Activated naive CD8-positive, alpha-beta T cell treated with anti-CD3 and anti-CD28 coated beads, Interleukin-2, amount 50 U/mL, for 24 hours (primary cell): ENCODE measurements around the gene PDGFRB.

Source experiments
- ATAC-seq: fragments of 150-1000 bp; cut with Tn5 transposase; one replicate; pipeline ENCODE4 v1.10.0; 2021
- DNase-seq: peaks from one replicate; pipeline ENCODE4 v3.0.0; 2021
- H3K27ac Mint-ChIP-seq: one replicate; pipeline ENCODE4 v1.8.0; 2021; ENCODE audit warnings: mild to moderate bottlenecking, mixed read lengths
- H3K27me3 Mint-ChIP-seq: one replicate; pipeline ENCODE4 v1.8.0; 2021; ENCODE audit warnings: mixed read lengths
- H3K36me3 Mint-ChIP-seq: one replicate; pipeline ENCODE4 v1.8.0; 2021; ENCODE audit warnings: low read depth, mixed read lengths
- H3K4me1 Mint-ChIP-seq: one replicate; pipeline ENCODE4 v1.8.0; 2021; ENCODE audit warnings: mixed read lengths
- H3K4me3 Mint-ChIP-seq: one replicate; pipeline ENCODE4 v1.8.0; 2021; ENCODE audit warnings: mild to moderate bottlenecking, moderate library complexity, mixed read lengths
- H3K9me3 Mint-ChIP-seq: one replicate; pipeline ENCODE4 v1.8.0; 2021; ENCODE audit warnings: mixed read lengths

The PDGFRB gene

DNA sequence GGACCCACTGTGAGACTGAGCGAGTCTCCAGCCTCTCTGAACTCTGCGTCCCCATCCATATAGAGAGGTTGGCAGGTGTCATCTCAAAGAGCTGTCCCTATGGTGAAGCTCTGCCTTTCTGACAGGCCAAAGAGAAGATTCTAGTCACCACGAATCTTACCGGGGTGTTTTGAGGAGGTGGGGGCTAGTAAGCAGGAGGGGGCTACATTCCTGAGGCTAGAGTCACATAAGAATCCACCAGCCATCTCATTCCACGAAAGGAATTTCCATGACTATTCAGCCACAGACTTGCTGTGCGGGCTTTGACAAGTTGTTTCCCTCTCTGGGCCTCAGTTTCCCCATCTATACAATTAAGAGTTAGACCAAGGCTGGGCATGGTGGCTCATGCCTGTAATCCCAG lies 16.3 kb downstream of the PDGFRB start:
- Mint-ChIP-seq H3K4me3 (no peak overlapping the region), H3K27me3 (no peaks in the 10 kb centered on the region), H3K9me3 (no peaks in the 10 kb centered on the region), H3K27ac (no peak overlapping the region), H3K4me1 (no peaks in the 10 kb centered on the region), H3K36me3 (no peaks in the 10 kb centered on the region)
- ATAC-seq (no peak), DNase-seq (no peak)

DNA sequence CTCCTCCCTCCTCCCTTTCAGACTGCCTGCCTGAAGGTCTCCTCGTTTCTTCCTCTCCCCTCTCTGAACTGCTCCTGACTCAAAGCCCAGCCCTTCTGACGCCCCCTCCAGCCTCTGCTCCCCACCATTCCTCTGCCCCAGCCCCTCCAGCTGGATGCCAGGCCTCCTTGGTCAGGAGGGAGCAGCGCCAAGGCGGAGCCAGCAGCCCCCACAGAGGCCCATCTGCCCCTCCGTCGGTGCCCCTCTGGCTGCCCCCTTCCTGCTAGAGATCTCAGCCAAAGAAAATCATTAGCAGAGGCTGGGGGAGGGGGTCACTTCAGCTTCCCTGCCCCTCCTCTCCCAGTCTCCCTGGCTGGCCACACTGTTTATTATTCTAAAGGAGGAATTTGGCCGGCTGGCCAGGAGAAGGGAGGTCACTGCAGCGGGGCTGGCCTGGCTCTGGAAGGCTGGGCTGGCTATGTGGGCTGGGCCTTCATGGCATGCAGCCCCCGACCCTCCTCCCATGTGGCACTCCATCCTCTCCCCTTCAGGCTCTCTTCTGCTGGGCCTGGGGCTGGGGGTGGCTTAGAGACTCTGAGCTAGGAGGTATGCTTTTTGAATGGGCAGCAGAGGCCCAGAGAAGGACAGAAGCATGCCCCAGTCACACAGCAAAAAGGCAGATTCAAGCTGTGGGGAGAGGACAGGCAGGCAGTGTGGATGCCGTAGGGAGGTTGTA lies 16.9 kb downstream of the PDGFRB start:
- no peaks in the 10 kb centered on the region for H3K36me3 Mint-ChIP-seq
- H3K4me1 Mint-ChIP-seq: no peaks in the 10 kb centered on the region
- DNase-seq: no peak
- no peaks in the 10 kb centered on the region for H3K27me3 Mint-ChIP-seq
- H3K4me3 Mint-ChIP-seq: no peak overlapping the region
- H3K9me3 Mint-ChIP-seq: no peaks in the 10 kb centered on the region
- ATAC-seq: no peak
- no peak overlapping the region for H3K27ac Mint-ChIP-seq

DNA sequence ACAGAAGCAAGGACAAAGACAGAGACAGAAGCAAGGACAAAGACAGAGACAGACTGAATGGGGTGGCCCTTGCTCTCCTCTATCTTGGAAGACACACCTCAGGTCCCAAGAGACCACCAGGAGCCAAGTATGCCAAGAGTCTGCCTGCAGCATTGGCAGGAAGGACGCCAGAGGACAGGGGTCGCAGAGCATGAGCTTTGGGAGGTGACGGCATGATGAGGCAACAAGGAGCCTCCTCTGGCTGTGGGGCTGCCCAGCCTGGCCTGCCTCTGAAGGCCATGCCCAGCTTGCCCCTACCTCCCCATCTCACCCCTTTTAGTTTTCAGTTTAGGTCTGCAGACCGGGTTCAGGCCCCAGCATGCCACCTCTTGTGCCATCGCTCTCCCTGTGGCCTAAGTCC lies 17.6 kb downstream of the PDGFRB start:
- H3K36me3 Mint-ChIP-seq: no peaks in the 10 kb centered on the region
- ATAC-seq (no peak), DNase-seq (no peak)
- no peaks in the 10 kb centered on the region for H3K4me1 Mint-ChIP-seq
- H3K4me3 Mint-ChIP-seq: no peak overlapping the region
- no peaks in the 10 kb centered on the region for H3K27me3 Mint-ChIP-seq
- no peak overlapping the region for H3K27ac Mint-ChIP-seq
- no peaks in the 10 kb centered on the region for H3K9me3 Mint-ChIP-seq

DNA sequence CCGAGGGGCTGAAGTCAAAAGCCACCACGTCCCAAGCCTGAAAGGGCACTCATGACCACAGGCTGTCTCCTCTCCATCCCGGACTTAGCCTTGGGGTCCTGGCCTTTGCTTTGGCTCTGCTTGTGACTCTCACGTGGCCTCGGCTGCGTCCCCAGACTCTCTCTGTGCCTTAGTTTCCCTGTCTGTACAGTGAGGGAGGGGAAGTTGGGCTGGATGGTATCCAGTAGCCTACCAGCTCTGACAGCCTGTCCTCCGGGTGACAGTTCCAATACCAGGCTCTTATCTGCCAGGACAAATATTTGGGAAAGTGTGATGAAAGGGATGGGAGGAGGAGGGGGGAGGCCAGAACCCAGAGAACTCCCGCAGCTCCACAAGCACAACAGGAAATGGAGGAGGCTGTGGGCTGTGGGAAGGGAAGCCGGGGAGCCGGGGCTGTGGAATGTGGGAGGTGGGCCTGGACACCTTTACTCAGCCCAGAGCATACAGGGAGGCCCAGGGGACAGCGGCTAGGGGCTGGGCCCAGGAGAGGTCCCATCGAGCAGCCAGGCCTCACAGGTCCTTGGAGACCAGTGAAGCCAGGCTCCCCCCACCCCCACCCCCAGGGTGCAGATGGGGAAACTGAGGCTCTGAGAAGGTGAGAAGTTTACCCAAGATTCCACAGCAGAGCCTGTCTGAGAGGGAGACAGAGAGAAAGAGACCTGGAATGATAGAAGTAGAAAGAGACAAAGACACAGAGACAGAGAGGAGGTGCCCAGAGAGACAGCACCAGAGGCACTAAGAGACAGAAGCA lies 18.3 kb downstream of the PDGFRB start:
- no peaks in the 10 kb centered on the region for H3K9me3 Mint-ChIP-seq
- no peak for DNase-seq
- no peak overlapping the region for H3K4me3 Mint-ChIP-seq
- H3K27ac Mint-ChIP-seq: no peak overlapping the region
- H3K4me1 Mint-ChIP-seq: no peaks in the 10 kb centered on the region
- ATAC-seq: no peak
- H3K36me3 Mint-ChIP-seq: no peaks in the 10 kb centered on the region
- H3K27me3 Mint-ChIP-seq: no peaks in the 10 kb centered on the region

DNA sequence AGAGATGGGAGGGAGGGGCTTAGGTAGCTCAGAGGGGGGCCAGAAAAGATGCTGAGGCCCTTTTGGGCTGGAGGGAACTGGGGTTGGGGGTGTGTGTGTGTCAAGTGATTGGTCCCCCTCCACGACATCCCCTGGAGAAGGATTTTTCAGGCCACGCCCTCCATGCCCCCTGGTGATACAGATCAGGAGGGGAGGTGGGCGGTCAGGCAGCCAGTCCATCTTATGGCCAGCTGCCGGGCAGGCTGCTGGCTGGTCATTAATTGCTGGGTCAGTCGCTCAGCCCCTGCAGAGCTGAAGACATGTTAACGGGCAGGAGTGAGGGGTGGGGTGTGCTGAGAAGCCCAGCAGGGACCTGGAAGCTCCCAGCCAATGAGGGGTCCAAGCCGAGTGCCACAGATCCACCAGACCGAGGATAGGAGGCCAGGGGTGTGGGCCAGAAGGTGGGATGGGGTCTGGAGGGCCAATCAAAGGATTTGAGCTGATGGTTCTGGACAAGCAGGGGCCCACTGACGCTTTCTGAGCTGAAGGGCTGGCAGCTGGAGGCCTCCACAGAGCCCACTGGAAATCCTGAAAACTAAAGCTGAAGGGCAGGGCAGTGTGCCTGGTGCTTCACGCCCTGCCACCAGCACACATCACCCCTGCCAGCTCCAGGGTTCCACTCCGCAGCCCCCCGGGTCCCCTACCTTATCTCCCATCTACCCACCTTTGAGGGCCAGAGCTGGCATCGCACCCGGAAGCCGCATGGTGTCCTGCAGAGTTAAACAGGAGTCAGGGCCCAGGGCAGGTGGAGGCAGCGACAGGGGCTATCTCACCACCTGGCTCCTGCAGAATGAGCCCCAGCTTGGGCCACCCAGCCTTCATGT lies 19.1 kb downstream of the PDGFRB start:
- H3K4me3 Mint-ChIP-seq: no peak overlapping the region

DNA sequence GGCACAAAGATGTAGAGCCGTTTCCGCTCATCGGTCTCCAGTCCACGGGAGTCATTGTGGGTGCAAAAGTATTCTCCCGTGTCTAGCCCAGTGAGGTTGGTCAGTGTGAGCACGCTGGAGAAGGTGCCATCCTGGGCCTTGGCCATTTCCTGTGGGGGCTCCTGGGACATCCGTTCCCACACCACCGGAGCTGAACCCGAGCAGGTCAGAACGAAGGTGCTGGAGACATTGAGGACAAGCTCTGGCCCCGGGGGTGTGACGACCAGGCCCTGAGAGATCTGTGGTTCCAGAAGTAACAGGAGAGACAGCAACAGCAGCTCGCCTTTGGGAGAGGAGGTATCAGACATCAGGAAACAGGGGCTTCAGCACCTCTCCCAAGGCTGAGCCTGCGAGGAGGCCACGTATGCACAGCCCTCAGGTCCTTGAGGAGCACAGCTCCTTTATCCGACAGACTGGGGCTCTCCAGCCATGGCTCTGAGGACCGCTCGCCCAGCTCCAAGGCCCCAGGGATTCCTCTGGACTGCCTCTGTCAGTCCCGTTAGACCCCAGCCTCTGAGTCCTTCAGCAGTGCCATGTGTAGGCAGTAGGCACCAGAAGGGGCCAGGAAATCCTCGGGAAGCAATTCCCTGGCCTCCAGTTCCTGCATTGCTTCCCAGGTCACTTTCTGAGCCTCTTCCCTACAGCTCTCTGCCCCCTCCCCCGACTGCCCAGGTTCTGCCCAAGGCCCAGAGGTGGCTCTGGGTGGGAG lies 19.9 kb downstream of the PDGFRB start:
- DNase-seq: no peak
- Mint-ChIP-seq H3K4me3 (no peak overlapping the region), H3K4me1 (no peaks in the 10 kb centered on the region), H3K9me3 (no peaks in the 10 kb centered on the region), H3K27me3 (no peaks in the 10 kb centered on the region), H3K36me3 (no peaks in the 10 kb centered on the region), H3K27ac (no peak overlapping the region)
- ATAC-seq: no peak

More for the DNA sequence above, 19.1 kb downstream of the PDGFRB start:
- ATAC-seq (no peak), DNase-seq (no peak)
- no peaks in the 10 kb centered on the region for H3K36me3 Mint-ChIP-seq
- H3K9me3 Mint-ChIP-seq: no peaks in the 10 kb centered on the region
- no peaks in the 10 kb centered on the region for H3K4me1 Mint-ChIP-seq
- H3K27ac Mint-ChIP-seq: no peak overlapping the region
- no peaks in the 10 kb centered on the region for H3K27me3 Mint-ChIP-seq

DNA sequence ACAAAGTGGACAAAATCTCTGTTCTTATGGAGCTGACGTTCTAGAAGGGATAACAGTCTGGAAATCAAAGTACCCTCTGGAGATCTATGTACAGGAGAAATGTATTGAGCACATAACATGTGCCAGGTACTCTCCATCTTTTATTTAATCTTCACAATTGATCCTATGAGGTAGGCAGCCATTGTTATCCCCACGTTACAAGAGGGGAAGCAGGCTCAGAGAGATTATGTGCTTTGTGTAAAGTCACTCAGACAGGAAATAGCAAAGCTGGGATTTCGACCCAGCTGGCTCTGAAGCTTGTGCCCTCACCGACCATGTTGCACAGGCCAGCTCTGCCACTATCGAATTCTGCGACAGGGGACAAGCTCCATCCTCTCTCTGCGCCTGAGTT lies 21.5 kb downstream of the PDGFRB start:
- Mint-ChIP-seq H3K36me3 (no peaks in the 10 kb centered on the region), H3K9me3 (no peaks in the 10 kb centered on the region)

DNA sequence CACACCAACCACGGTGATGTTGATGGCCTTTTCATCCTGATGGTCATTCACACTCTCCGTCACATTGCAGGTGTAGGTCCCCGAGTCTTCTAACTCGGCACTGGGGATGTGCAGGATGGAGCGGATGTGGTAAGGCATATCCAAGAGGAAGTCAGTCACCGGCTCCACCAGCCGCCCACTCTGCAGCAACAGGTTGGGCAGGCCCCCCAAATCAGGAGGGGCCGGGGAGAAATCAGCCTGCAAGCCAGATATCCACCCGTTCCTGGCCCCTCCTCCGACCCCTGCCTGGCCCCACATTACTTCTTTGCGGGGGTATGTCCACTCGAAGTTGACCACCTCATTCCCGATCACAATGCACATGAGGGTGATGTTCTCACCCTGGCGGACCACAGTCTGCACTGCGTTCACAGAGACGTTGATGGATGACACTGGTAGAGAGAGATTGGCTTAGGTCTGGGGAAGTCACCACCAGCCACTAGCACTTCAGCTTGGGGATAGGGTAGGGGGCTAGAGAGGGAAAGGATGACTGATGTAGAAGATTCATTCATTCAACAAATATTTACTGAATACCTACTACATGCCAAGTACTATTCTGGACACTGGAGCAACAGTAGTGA lies 22.0 kb downstream of the PDGFRB start:
- ATAC-seq (no peak), DNase-seq (no peak)
- no peak overlapping the region for H3K27ac Mint-ChIP-seq
- H3K27me3 Mint-ChIP-seq: no peaks in the 10 kb centered on the region
- H3K9me3 Mint-ChIP-seq: no peaks in the 10 kb centered on the region
- no peak overlapping the region for H3K4me3 Mint-ChIP-seq
- H3K4me1 Mint-ChIP-seq: no peaks in the 10 kb centered on the region
- no peaks in the 10 kb centered on the region for H3K36me3 Mint-ChIP-seq

More for the DNA sequence above, 21.5 kb downstream of the PDGFRB start:
- Mint-ChIP-seq H3K27me3 (no peaks in the 10 kb centered on the region), H3K27ac (no peak overlapping the region), H3K4me1 (no peaks in the 10 kb centered on the region), H3K4me3 (no peak overlapping the region)
- ATAC-seq: no peak
- DNase-seq: no peak

DNA sequence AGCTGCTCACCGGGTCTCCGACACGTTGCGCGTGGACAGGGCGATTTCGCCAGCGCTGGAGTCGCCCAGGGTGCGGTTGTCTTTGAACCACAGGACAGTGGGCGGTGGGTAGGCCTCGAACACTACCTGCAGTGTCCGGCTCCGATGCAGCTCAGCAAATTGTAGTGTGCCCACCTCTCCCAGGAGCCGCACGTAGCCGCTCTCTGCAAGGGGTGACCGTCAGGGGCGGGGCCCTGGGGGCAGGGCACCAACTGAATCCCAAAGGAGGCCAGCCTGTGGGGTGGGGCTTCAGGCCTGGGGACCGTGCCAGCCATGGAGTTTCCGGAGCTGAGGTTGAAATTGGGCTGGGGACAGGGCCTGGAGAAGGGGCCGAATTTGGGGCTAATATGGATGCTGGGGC lies 22.9 kb downstream of the PDGFRB start:
- Mint-ChIP-seq H3K27ac (no peak overlapping the region), H3K36me3 (no peaks in the 10 kb centered on the region), H3K9me3 (no peaks in the 10 kb centered on the region), H3K27me3 (no peaks in the 10 kb centered on the region), H3K4me1 (no peaks in the 10 kb centered on the region), H3K4me3 (no peak overlapping the region)
- ATAC-seq (no peak), DNase-seq (no peak)

DNA sequence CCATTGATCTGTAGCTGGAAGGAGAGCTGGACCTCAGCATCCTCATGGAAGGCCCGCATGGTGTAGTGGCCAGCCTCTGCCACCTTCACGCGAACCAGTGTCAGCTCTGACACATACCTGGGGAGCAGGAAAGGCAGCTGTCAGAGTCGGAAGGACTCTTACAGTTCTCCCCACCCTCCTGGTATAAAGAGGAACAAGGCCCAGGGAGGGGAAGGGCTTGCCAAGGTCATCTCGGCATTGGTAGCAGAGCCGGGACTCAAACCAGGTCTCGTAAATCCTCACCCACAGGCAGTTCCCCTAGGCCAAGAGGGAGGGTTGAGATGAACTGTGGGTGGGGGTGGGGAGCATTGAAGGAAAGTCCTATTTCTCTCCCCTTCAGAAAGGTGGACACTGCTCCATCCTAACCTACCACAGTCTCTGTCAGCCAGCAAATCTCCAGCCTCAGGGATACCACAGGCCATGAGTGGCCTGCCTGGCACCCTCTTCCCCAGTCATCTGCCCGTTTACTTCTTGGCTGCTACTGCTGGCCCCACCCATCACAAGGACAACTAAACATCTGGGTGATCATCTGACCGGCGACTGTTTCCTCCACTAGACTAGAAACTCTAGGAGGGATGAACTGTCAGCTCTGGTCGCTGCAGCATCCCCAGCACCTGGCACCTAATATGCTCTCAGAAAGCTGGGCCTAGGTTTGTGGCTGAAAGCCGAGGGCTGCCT lies 23.5 kb downstream of the PDGFRB start:
- DNase-seq (no peak), ATAC-seq (no peak)
- Mint-ChIP-seq H3K9me3 (no peaks in the 10 kb centered on the region), H3K36me3 (no peaks in the 10 kb centered on the region), H3K4me3 (no peak overlapping the region), H3K27me3 (no peaks in the 10 kb centered on the region), H3K4me1 (no peaks in the 10 kb centered on the region), H3K27ac (no peak overlapping the region)

DNA sequence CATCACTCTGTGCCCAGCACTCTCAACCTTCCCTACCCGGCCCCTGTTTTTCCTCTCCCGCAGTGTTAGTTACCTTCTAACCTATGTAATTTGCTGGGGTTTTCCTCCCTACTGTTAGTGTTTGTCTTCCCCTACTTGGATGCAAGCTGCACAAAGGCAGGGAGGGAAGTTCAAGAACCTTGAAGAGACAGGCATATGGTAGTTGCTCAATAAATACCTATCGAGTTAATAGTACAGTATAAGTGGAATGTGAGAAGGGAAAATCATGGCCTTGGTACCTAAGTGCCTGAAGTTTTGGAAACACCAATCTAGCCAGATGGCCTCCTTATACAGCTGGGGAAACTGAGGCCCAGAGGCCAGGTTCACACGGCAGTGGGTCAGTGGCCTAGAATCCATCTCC lies 24.2 kb downstream of the PDGFRB start:
- no peaks in the 10 kb centered on the region for H3K36me3 Mint-ChIP-seq
- DNase-seq (no peak), ATAC-seq (no peak)
- no peak overlapping the region for H3K27ac Mint-ChIP-seq
- no peaks in the 10 kb centered on the region for H3K4me1 Mint-ChIP-seq
- no peaks in the 10 kb centered on the region for H3K9me3 Mint-ChIP-seq
- no peak overlapping the region for H3K4me3 Mint-ChIP-seq
- no peaks in the 10 kb centered on the region for H3K27me3 Mint-ChIP-seq

DNA sequence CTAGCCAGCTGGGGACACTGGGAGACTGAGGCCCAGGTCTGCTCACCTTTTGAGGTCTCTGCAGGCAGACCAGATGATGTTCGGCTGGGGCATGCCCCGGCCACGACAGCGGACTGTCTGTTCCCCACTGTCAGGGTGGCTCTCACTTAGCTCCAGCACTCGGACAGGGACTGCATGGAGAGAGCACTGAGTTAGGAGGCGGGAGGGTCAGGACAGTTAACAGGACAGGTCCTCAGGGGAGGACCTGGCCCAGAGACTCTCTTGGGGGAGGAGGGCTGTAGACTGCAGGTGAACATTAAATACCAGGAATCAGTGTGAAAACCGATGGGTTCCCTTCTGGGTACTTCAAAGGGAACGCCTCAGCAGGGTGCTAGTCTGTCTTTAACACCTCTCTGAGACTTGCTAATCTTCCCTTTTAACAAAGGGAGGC lies 25.1 kb downstream of the PDGFRB start:
- no peak for DNase-seq
- Mint-ChIP-seq H3K27me3 (no peaks in the 10 kb centered on the region), H3K9me3 (no peaks in the 10 kb centered on the region), H3K27ac (no peak overlapping the region), H3K4me3 (no peak overlapping the region), H3K4me1 (no peaks in the 10 kb centered on the region), H3K36me3 (no peaks in the 10 kb centered on the region)
- no peak for ATAC-seq

DNA sequence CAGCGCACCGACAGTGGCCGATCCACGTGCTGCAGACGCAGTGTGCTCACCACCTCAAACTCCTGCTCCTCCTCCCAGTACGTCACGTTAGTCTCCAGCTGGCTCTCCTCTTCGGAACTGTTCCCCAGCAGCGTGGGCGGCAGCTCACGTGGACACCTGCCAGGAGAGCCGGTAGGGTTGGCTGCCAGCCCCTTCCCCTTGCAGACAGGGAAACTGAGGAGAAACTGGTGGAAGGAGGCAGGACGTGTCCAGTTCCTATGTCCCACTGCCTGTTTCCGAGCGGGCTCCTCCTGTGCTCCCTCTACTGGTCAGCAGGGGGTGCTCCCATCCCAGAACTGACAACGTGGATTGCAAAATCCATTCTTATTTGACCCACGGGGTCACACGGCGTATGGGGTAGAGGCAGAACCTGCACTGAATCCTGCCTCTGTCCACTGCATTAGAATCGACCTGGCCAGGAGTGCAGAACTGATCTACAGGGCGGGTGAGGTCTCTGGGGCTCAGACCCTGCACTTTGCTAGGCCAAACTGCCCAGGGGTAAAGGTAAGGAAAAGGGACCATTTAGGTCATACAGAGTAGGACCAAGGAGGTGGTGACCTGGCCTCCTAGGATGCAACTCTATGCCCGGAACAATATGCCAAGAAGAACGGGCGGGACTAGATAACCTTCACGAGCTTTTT lies 25.7 kb downstream of the PDGFRB start:
- DNase-seq: peak; percentile 58
- Mint-ChIP-seq H3K9me3 (no peaks in the 10 kb centered on the region), H3K27me3 (no peaks in the 10 kb centered on the region), H3K4me3 (no peak overlapping the region), H3K27ac (no peak overlapping the region), H3K36me3 (no peaks in the 10 kb centered on the region), H3K4me1 (no peaks in the 10 kb centered on the region)
- ATAC-seq: peak; percentile 55
